Endothelial cell of umbilical vein (primary cell): Measurements from ENCODE around the gene FTCDNL1.

Experiments
- CTCF ChIP-seq, 2 donors: IDR thresholded peaks; 1 replicate in 1 of 2; 2 replicates in 1 of 2; pipeline ENCODE4 v1.5.1; 2011; ENCODE audit warnings: low read length in 2 of 2, mild to moderate bottlenecking in 2 of 2, moderate library complexity in 2 of 2, control low read depth in 1 of 2, inconsistent platforms in 1 of 2, low read depth in 1 of 2; ENCODE audit not compliant: insufficient read depth in 1 of 2; ENCODE audit errors: extremely low read depth in 1 of 2
- EZH2 ChIP-seq: IDR thresholded peaks from 2 replicates; pipeline ENCODE4 v1.6.1; 2012; ENCODE audit warnings: borderline replicate concordance, low read depth, mild to moderate bottlenecking, moderate library complexity, low read length, inconsistent platforms; ENCODE audit not compliant: severe bottlenecking
- FOS ChIP-seq: IDR thresholded peaks from 2 replicates; pipeline ENCODE4 v1.6.1; 2011; ENCODE audit warnings: mild to moderate bottlenecking, low read length, moderate library complexity, borderline replicate concordance; ENCODE audit not compliant: insufficient read depth
- GATA2 ChIP-seq: IDR thresholded peaks from 2 replicates; pipeline ENCODE4 v1.7.0; 2011; ENCODE audit warnings: low read depth, mild to moderate bottlenecking, moderate library complexity, mixed read lengths, low read length; ENCODE audit not compliant: insufficient read length, insufficient read depth
- JUN ChIP-seq: IDR thresholded peaks from 2 replicates; pipeline ENCODE4 v1.6.1; 2011; ENCODE audit warnings: borderline replicate concordance, low read depth; ENCODE audit not compliant: insufficient read length, insufficient read depth
- MAX ChIP-seq: IDR thresholded peaks from 2 replicates; pipeline ENCODE4 v1.6.1; 2011; ENCODE audit not compliant: insufficient read depth, insufficient read length
- MYC ChIP-seq: IDR thresholded peaks from one replicate; pipeline ENCODE4 v1.6.1; 2011; ENCODE audit warnings: mild to moderate bottlenecking, low read depth, low read length
- POLR2A ChIP-seq: IDR thresholded peaks from 2 replicates; pipeline ENCODE4 v1.6.1; 2012; ENCODE audit warnings: low read depth, mild to moderate bottlenecking, control low read depth, low read length
- POLR2AphosphoS5 ChIP-seq: IDR thresholded peaks from 2 replicates; pipeline ENCODE4 v1.6.1; 2012; ENCODE audit warnings: low read depth, mild to moderate bottlenecking, control low read depth, low read length, moderate library complexity; ENCODE audit not compliant: insufficient read depth

GRCh38 chr2:199810422-199811171 lies 40.4 kb downstream of the FTCDNL1 start:
- TF ChIP-seq POLR2A (no peak), CTCF (IDR thresholded peaks at IDR 0.05; ENCODE audit: extremely low read depth in 1 of 2, insufficient read depth in 1 of 2, low read depth in 1 of 2, low read length in 2 of 2) (no peak), EZH2 (no peak), POLR2AphosphoS5 (no peak), MAX (no peak), FOS (no peak), GATA2 (no peak), MYC (no peak), JUN (no peak)
